ENCODE results near the gene KCNMB1.

GRCh38 chr5:170377027-170377426, 12.1 kb downstream of the KCNMB1 start:
- no peak for TF ChIP-seq CTCF (conservative IDR thresholded peaks at IDR 0.05; ENCODE audit: low read depth, low read length)
- no peak for TF ChIP-seq EZH2phosphoT487 (IDR thresholded peaks at IDR 0.05; ENCODE audit: borderline replicate concordance, low read length)

Measured in PC-3 (cell line).